Kidney epithelial cell (primary cell): ENCODE results near the gene ZHX3. TPM values are rescaled to one million over a fixed set of nuclear protein-coding genes. Genes with fewer than 3 reads are reported as not detected.

Experiments
- DNase-seq: peaks from one replicate; pipeline ENCODE4 v3.0.0-alpha.2; 2010; ENCODE audit warnings: low read depth
- H3K27me3 ChIP-seq: 2 replicates; pipeline ENCODE4 v1.6.0; 2011; ENCODE audit warnings: low read length; ENCODE audit not compliant: control insufficient read depth, insufficient read depth
- H3K36me3 ChIP-seq: 2 replicates; pipeline ENCODE4 v1.5.1; 2011; ENCODE audit warnings: low read length; ENCODE audit not compliant: control insufficient read depth, insufficient read depth
- H3K4me3 ChIP-seq: 2 replicates; pipeline ENCODE4 v1.5.1; 2011; ENCODE audit warnings: low read depth, mild to moderate bottlenecking, control low read depth, low read length
- CTCF ChIP-seq: IDR thresholded peaks from 2 replicates; pipeline ENCODE4 v1.5.1; 2011; ENCODE audit warnings: mild to moderate bottlenecking, moderate library complexity, low read length, control low read depth, inconsistent platforms; ENCODE audit not compliant: insufficient read depth, poor library complexity, severe bottlenecking
- total RNA-seq: library from RNA; depleted of rRNA; stranded (reverse); fragments of >200 nt; gene quantifications from 2 replicates; pipeline ENCODE4 v1.2.3, GENCODE V29; 2015

Gene ZHX3
- total RNA-seq, 1 donor from 2014 or later: 7.6 TPM

GRCh38 chr20:41228858-41229257, 88.7 kb downstream of the ZHX3 start:
- no peaks in the 10 kb centered on the region for H3K27me3 ChIP-seq
- H3K36me3 ChIP-seq: no peaks in the 10 kb centered on the region
- H3K4me3 ChIP-seq: no peak overlapping the region
- no peak for DNase-seq
- no peak for TF ChIP-seq CTCF

GRCh38 chr20:41226426-41226825, 91.1 kb downstream of the ZHX3 start:
- TF ChIP-seq CTCF: no peak
- H3K4me3 ChIP-seq: no peak overlapping the region
- no peaks in the 10 kb centered on the region for H3K36me3 ChIP-seq
- H3K27me3 ChIP-seq: no peaks in the 10 kb centered on the region
- no peak for DNase-seq

GRCh38 chr20:41225091-41225490, 92.4 kb downstream of the ZHX3 start:
- no peak for TF ChIP-seq CTCF
- Histone ChIP-seq H3K36me3 (no peaks in the 10 kb centered on the region), H3K27me3 (no peaks in the 10 kb centered on the region), H3K4me3 (no peak overlapping the region)
- no peak for DNase-seq

GRCh38 chr20:41224281-41224680, 93.2 kb downstream of the ZHX3 start:
- no peak for TF ChIP-seq CTCF
- Histone ChIP-seq H3K4me3 (no peak overlapping the region), H3K27me3 (no peaks in the 10 kb centered on the region), H3K36me3 (no peaks in the 10 kb centered on the region)
- no peak for DNase-seq

- Histone ChIP-seq H3K27me3 (no peaks in the 10 kb centered on the region), H3K4me3 (no peak overlapping the region), H3K36me3 (no peaks in the 10 kb centered on the region)
- no peak for DNase-seq
- TF ChIP-seq CTCF: no peak
Measured at GRCh38 chr20:41223112-41223511, 94.4 kb downstream of the ZHX3 start.

- DNase-seq: no peak
- Histone ChIP-seq H3K36me3 (no peaks in the 10 kb centered on the region), H3K4me3 (no peak overlapping the region), H3K27me3 (no peaks in the 10 kb centered on the region)
- TF ChIP-seq CTCF: no peak
Measured at GRCh38 chr20:41222703-41223102, 94.8 kb downstream of the ZHX3 start.
